ENCODE measurements around the gene YY1. TPM values are rescaled to one million over a fixed set of nuclear protein-coding genes. Genes with fewer than 3 reads are reported as not detected.

The YY1 gene
- total and polyA plus RNA-seq, 2 experiments from 2014 or later: 88.2 to 128 TPM

DNA sequence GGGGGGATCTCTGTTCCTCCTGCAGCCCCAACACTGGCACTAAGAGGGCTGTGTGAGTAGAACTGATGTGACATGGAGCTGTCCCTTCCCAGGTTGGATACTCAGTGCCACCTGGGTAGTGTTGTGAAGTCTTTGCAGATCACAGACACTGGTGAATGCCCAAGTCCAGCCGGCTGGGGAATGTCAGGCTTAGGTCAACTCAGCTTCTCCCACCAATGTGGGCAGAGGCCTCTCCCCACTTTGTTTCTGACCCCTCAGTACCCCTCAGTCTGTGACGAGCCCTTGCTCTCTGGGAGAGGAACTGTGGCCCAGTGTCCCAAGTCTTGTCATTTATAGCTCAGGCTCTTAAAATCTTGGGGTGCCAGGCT lies 56.0 kb downstream of the YY1 start (continued):
- TF ChIP-seq STAT1 (IDR thresholded peaks at IDR 0.05; ENCODE audit: unreplicated experiment): no peak
- TF ChIP-seq NANOG (IDR thresholded peaks at IDR 0.05; ENCODE audit: borderline replicate concordance): no peak
- TF ChIP-seq CREB1 (CRISPR knock-in tag; IDR thresholded peaks at IDR 0.05; ENCODE audit: low read depth): no peak
- TF ChIP-seq, protein P1, sequence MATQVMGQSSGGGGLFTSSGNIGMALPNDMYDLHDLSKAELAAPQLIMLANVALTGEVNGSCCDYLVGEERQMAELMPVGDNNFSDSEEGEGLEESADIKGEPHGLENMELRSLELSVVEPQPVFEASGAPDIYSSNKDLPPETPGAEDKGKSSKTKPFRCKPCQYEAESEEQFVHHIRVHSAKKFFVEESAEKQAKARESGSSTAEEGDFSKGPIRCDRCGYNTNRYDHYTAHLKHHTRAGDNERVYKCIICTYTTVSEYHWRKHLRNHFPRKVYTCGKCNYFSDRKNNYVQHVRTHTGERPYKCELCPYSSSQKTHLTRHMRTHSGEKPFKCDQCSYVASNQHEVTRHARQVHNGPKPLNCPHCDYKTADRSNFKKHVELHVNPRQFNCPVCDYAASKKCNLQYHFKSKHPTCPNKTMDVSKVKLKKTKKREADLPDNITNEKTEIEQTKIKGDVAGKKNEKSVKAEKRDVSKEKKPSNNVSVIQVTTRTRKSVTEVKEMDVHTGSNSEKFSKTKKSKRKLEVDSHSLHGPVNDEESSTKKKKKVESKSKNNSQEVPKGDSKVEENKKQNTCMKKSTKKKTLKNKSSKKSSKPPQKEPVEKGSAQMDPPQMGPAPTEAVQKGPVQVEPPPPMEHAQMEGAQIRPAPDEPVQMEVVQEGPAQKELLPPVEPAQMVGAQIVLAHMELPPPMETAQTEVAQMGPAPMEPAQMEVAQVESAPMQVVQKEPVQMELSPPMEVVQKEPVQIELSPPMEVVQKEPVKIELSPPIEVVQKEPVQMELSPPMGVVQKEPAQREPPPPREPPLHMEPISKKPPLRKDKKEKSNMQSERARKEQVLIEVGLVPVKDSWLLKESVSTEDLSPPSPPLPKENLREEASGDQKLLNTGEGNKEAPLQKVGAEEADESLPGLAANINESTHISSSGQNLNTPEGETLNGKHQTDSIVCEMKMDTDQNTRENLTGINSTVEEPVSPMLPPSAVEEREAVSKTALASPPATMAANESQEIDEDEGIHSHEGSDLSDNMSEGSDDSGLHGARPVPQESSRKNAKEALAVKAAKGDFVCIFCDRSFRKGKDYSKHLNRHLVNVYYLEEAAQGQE (IDR thresholded peaks at IDR 0.05; ENCODE audit: unreplicated experiment): no peak
- TF ChIP-seq, protein P2, sequence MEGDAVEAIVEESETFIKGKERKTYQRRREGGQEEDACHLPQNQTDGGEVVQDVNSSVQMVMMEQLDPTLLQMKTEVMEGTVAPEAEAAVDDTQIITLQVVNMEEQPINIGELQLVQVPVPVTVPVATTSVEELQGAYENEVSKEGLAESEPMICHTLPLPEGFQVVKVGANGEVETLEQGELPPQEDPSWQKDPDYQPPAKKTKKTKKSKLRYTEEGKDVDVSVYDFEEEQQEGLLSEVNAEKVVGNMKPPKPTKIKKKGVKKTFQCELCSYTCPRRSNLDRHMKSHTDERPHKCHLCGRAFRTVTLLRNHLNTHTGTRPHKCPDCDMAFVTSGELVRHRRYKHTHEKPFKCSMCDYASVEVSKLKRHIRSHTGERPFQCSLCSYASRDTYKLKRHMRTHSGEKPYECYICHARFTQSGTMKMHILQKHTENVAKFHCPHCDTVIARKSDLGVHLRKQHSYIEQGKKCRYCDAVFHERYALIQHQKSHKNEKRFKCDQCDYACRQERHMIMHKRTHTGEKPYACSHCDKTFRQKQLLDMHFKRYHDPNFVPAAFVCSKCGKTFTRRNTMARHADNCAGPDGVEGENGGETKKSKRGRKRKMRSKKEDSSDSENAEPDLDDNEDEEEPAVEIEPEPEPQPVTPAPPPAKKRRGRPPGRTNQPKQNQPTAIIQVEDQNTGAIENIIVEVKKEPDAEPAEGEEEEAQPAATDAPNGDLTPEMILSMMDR (conservative IDR thresholded peaks at IDR 0.05; ENCODE audit: low read depth in 2 of 2): no peak
- no peak for TF ChIP-seq ZNF114 (CRISPR knock-in tag; IDR thresholded peaks at IDR 0.05)

DNA sequence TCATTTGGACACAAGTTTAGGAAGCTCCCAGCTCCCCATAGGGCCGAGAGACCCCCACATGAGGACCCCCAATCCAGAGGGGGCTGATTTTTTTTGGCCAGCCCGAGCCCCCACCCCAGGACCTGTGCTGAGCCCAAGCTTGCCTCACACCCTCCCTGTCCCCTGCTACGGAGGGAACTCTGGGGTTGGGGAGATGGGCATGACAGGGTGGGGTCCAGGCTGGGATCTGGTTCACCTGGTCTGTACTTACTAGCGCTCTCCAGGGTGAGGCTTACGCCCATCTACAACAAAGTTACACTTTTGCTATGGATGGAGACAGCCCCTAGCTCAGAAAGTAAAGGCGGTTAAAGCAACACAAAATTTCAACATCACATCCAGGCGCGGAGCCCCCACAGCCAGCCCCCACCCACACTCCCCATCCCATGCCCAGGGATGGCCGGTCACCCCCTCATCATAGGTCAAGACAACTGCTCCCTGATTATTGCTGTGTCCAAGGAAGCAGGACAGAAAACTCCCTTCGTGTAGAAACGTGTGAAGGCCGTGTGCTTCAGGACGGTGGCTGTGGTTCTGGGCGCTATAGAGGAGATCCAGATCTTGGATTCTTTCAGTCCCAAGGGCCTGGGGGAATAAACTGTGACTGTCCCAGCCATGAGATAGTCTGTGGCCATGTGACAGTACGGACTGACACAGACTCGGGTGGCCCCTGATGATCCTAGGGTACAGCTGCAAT lies 56.6 kb downstream of the YY1 start:
- no peaks in the 10 kb centered on the region for H3K9me3 Mint-ChIP-seq
- H3K4me1 ChIP-seq (ENCODE audit: insufficient read depth): no peaks in the 10 kb centered on the region
- H3F3A ChIP-seq (replicated peaks; ENCODE audit: low read depth): 0 out of 2 replicates have a peak, but pooled peaks cover 6% of the 10 kb centered on the region
- no peaks in the 10 kb centered on the region for H3K9me2 ChIP-seq (ENCODE audit: insufficient read depth)
- DNase-seq (ENCODE audit: low spot score) (no peak), ATAC-seq (no peak)
- H4K20me1 ChIP-seq (replicated peaks; ENCODE audit: insufficient read depth): peaks cover 44% of the 10 kb centered on the region
- no peaks in the 10 kb centered on the region; the same call in 1 of the 2 replicates for H3K36me3 ChIP-seq (ENCODE audit: insufficient read depth)
- H3K4me2 ChIP-seq: no peak overlapping the region
- peaks cover 14% of the 10 kb centered on the region for H3K79me2 ChIP-seq (replicated peaks; ENCODE audit: insufficient read depth)
- H3K27me3 Mint-ChIP-seq (ENCODE audit: insufficient read depth, low read depth, poor library complexity): peaks cover 11% of the 10 kb centered on the region
- TF ChIP-seq, protein P3, sequence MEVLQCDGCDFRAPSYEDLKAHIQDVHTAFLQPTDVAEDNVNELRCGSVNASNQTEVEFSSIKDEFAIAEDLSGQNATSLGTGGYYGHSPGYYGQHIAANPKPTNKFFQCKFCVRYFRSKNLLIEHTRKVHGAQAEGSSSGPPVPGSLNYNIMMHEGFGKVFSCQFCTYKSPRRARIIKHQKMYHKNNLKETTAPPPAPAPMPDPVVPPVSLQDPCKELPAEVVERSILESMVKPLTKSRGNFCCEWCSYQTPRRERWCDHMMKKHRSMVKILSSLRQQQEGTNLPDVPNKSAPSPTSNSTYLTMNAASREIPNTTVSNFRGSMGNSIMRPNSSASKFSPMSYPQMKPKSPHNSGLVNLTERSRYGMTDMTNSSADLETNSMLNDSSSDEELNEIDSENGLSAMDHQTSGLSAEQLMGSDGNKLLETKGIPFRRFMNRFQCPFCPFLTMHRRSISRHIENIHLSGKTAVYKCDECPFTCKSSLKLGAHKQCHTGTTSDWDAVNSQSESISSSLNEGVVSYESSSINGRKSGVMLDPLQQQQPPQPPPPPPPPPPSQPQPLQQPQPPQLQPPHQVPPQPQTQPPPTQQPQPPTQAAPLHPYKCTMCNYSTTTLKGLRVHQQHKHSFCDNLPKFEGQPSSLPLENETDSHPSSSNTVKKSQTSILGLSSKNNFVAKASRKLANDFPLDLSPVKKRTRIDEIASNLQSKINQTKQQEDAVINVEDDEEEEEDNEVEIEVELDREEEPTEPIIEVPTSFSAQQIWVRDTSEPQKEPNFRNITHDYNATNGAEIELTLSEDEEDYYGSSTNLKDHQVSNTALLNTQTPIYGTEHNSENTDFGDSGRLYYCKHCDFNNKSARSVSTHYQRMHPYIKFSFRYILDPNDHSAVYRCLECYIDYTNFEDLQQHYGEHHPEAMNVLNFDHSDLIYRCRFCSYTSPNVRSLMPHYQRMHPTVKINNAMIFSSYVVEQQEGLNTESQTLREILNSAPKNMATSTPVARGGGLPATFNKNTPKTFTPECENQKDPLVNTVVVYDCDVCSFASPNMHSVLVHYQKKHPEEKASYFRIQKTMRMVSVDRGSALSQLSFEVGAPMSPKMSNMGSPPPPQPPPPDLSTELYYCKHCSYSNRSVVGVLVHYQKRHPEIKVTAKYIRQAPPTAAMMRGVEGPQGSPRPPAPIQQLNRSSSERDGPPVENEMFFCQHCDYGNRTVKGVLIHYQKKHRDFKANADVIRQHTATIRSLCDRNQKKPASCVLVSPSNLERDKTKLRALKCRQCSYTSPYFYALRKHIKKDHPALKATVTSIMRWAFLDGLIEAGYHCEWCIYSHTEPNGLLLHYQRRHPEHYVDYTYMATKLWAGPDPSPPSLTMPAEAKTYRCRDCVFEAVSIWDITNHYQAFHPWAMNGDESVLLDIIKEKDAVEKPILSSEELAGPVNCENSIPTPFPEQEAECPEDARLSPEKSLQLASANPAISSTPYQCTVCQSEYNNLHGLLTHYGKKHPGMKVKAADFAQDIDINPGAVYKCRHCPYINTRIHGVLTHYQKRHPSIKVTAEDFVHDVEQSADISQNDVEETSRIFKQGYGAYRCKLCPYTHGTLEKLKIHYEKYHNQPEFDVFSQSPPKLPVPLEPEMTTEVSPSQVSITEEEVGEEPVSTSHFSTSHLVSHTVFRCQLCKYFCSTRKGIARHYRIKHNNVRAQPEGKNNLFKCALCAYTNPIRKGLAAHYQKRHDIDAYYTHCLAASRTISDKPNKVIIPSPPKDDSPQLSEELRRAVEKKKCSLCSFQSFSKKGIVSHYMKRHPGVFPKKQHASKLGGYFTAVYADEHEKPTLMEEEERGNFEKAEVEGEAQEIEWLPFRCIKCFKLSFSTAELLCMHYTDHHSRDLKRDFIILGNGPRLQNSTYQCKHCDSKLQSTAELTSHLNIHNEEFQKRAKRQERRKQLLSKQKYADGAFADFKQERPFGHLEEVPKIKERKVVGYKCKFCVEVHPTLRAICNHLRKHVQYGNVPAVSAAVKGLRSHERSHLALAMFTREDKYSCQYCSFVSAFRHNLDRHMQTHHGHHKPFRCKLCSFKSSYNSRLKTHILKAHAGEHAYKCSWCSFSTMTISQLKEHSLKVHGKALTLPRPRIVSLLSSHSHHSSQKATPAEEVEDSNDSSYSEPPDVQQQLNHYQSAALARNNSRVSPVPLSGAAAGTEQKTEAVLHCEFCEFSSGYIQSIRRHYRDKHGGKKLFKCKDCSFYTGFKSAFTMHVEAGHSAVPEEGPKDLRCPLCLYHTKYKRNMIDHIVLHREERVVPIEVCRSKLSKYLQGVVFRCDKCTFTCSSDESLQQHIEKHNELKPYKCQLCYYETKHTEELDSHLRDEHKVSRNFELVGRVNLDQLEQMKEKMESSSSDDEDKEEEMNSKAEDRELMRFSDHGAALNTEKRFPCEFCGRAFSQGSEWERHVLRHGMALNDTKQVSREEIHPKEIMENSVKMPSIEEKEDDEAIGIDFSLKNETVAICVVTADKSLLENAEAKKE (CRISPR knock-in tag; IDR thresholded peaks at IDR 0.05): no peak
- no peak for TF ChIP-seq JUNB (IDR thresholded peaks at IDR 0.05; ENCODE audit: unreplicated experiment)
- TF ChIP-seq ZNF114 (CRISPR knock-in tag; IDR thresholded peaks at IDR 0.05): no peak
- H3K4me3 ChIP-seq: no peak overlapping the region
- H3K27me3 ChIP-seq (ENCODE audit: insufficient read depth): no peaks in the 10 kb centered on the region
- no peak overlapping the region for H3K4me3 Mint-ChIP-seq
- H3K36me3 Mint-ChIP-seq (ENCODE audit: low read depth): peaks cover 52% of the 10 kb centered on the region
- no peak overlapping the region for H3K27ac ChIP-seq (ENCODE audit: low read depth)
- peaks cover 4% of the 10 kb centered on the region for H3K4me1 Mint-ChIP-seq
- H3K27ac Mint-ChIP-seq: no peak overlapping the region
- no peak overlapping the region for H2AFZ ChIP-seq
